Activated CD4-positive, alpha-beta T cell treated with anti-CD3 and anti-CD28 coated beads for 48 hours (primary cell): Measurements from ENCODE around the gene CD28.
A peak's percentile ranks its signal among the peaks of the same experiment; 100 is the strongest.
"Not testable (repeated sequence)": the region's sequence is repeated elsewhere in the genome, so short reads cannot be mapped to it uniquely, and the experiment has no call there.

Experiments
- DNase-seq: peaks from one replicate; pipeline ENCODE4 v3.0.0-alpha.2; 2020

Gene CD28

DNA sequence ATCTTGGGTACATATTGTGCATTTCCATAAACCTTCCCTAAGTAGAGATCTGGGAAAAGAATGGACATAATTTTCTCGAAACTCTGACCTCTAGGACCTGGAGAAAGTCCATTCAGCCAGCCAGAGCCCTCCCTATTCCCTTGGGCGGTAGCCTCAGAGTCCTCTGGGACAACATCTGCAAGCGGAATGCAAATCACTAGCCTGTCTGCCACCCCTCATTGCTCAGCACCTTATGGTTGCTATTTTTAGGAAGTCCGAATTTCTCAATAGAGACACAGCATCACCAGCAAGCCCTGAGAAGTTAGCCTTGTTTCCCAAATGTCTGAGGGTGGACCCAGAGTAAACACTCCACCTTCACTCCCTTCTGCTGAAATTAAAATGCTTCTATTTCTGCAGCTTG lies 17.6 kb upstream of the CD28 start:
- no peak for DNase-seq

- no peak for DNase-seq
Measured at GRCh38 chr2:203689426-203690116, 16.9 kb upstream of the CD28 start.

- DNase-seq: no peak
Measured at GRCh38 chr2:203690117-203690431, 16.4 kb upstream of the CD28 start.

- DNase-seq: no peak
Measured at GRCh38 chr2:203690441-203691047, 15.9 kb upstream of the CD28 start.

DNA sequence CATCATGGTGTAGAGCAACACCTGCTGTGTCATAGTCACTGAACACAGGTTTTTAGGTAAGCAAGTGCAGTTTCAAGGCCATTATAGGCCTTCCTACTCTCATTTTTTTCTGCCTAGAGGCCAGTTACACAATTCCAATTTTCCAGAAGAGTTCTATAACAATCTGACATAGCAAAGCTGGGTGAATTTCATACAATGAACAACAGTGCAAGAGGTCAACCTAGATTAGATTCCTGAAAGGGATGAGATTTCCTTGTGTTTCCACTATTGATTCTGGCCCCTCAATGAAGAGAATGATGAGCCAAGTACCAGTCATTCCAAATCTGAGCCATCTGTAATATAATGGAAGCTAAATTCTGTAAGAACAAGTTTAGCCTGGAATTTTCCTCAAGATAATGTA lies 15.3 kb upstream of the CD28 start:
- DNase-seq: no peak

- DNase-seq: no peak
Measured at GRCh38 chr2:203692031-203692710, 14.3 kb upstream of the CD28 start.

DNA sequence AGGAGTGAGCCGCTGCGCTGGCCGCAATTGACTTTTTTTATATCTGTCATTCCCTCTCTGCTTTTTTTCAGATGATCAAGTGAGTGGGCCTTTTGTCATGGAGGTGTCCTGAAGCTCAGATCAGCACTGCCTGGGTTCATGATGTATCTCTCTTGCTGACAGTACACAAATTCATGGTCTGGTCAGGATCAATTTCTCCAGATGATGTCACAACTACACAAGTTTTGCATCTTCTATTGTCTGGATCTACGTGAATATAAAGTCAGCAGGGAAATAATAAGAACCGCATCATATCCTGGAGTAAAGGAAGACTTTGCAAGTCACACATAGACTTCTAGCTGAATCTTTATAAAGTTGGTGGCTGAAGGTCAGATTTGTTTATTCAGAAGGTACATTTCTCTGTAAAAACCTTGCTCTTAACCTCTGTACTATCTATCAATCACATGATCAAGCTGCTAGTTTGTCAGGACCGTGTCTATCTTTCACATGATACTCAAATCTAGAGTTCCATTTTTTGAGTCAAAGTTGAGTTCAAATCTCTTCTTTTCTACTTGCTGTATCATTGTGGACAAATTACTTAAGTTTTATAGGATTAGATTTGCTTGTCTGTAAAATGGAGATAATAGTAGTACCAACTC lies 13.1 kb upstream of the CD28 start:
- no peak for DNase-seq

GRCh38 chr2:203694191-203694590 lies 12.2 kb upstream of the CD28 start:
- DNase-seq: no peak

DNA sequence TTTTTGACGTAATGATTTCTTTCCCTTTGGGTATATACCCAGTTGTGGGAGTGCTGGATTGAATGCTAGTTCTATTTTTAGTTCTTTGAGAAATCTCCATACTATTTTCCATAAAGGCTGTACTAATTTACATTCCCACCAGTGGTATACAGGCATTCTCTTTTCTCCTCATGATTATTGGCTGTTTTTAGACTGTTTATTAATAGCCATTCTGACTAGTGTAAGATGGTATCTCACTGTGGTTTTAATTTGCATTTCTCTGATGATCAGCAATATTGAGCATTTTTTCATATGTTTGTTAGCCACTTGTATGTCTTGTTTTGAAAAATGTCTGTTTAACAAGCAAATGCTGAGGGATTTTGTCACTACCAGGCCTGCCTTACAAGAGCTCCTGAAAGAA lies 9.2 kb upstream of the CD28 start:
- no peak for DNase-seq

DNA sequence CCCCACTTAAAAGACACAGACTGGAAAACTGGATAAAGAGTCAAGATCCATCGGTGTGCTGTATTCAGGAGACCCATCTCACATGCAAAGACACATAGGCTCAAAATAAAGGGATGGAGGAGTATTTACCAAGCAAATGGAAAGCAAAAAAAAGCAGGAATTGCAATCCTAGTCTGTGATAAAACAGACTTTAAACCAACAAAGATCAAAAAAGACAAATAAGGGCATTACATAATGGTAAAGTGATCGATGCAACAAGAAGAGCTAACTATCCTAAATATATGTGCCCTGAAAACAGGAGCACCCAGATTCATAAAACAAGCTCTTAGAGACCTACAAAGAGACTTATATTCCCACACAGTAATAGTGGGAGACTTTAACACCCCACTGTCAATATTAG lies 8.7 kb upstream of the CD28 start:
- DNase-seq: not testable (repeated sequence)

DNA sequence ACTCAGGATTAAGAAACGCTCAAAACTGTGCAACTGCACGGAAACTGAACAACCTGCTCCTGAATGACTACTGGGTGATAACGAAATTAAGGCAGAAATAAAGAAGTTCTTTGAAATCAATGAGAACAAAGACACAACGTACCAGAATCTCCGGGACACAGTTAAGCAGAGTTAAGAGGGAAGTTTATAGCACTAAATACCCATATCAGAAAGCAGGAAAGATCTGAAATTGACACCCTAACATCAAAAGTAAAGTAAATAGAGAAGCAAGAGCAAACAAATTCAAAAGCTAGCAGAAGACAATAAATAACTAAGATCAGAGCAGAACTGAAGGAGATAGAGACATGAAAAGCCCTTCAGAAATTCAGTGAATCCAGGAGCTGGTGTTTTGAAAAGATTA lies 8.0 kb upstream of the CD28 start:
- not testable (repeated sequence) for DNase-seq

GRCh38 chr2:203704430-203704829 lies 2.0 kb upstream of the CD28 start:
- DNase-seq: no peak

- DNase-seq: peak; percentile 58
Measured at GRCh38 chr2:203705178-203705577, 1.3 kb upstream of the CD28 start.

- DNase-seq: no peak
Measured at GRCh38 chr2:203707530-203707929, 1.1 kb downstream of the CD28 start.

- peak; percentile 41 for DNase-seq
Measured at GRCh38 chr2:203708846-203709396, 2.5 kb downstream of the CD28 start.

- DNase-seq: no peak
Measured at GRCh38 chr2:203709416-203710040, 3.1 kb downstream of the CD28 start.

- no peak for DNase-seq
Measured at GRCh38 chr2:203710226-203710625, 3.8 kb downstream of the CD28 start.

GRCh38 chr2:203710952-203711351 lies 4.5 kb downstream of the CD28 start:
- DNase-seq: peak; percentile 27

DNA sequence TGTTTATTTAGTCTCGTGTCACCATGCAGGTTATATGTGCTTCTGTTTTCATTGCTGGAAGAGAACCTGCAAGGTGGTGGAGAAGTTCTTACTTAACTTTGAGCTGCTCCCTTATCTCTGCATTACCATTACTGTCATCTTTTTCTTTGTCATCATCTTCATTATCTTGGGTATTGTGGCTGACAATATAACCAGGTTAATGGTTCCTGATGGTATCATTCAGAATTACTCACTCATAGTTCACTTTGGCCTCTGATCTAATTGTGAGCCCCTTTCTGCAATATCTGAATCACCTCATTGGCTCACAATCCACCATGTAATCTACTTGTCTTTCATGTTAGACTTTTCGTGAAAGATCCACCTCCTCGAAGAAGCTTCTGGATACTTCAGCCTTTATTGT lies 5.0 kb downstream of the CD28 start:
- no peak for DNase-seq

- no peak for DNase-seq
Measured at GRCh38 chr2:203713381-203713780, 6.9 kb downstream of the CD28 start.

DNA sequence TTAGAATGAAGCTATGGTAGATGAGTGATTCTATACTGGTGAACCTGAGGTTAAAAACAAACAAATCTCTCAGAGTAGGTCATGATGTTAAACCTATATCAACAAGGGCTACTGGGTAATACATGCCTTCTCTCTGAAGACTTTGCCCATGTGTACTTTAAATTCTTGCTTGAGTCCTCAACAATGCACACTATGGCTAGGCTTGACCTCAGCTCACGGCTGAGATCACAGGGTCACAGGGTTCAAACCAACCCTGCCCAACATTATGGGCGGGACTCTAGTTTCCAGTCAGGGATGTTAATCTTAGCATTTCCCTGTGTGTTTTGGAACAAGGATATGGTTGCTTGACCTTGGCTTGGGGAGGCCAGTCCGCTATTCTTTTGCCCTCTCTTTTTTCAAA lies 7.7 kb downstream of the CD28 start:
- DNase-seq: peak; percentile 27

DNA sequence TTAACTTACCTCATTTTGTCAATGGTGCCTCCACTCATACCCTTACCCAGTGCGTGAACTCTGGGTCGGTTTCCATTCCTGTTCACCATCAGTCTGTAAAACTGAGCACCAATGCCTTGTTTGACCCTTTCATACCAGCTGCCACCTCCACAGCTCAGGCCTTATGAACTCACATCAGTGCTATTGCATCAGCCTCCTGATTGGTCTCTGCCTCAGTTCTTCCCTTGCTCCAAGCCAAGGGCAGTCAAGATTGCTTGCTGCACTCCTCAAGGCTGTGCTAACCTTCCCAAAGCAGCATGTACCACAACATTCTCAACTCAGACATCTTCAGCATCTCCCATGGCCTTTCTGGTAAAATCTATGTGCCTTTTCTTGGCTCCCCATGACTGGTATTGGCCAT lies 9.3 kb downstream of the CD28 start:
- no peak for DNase-seq

GRCh38 chr2:203718087-203718486 lies 11.6 kb downstream of the CD28 start:
- DNase-seq: peak; percentile 65
